Measurements from ENCODE around the gene SH3D21. TPM values are rescaled to one million over a fixed set of nuclear protein-coding genes. Genes with fewer than 3 reads are reported as not detected.

SH3D21 gene
- total RNA-seq, 8 experiments from 2014 or later: 3.7 to 14.7 (median 7.6) TPM

DNA sequence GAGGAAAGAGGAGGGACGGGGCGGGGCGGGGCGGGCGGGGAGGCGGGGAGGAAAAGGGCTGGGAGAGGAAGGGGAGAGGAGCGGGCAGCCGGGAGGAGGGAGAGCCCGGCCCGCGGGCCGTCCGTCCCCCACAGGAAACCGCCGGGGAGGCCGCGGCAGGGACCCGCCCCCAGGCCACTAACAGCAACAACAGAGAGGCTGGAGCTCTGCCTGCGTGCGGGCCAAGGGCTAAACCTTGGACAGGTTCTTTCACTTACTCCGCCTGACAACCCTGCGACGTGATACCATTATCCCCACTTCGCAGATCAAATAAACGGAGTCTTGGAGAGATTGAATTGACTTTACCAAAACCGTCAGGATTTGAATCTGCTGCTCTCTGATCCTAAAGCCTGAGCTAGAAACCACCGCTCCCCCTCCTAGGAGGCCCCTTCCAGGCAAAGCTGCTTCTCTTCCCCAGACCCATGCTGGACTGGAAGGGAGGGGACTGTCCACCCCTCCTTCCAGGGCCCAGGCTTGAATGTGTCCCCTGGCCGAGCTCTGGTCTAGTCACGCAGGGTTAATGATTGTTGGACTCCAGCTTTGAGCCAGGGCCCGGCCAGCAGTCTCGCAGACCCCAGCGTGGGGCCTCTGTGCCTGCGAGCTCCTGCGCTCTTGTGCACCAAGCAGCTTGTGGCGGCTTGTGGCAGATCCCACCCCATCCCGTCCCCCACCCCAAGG is 17.6 kb downstream of the SH3D21 start, which contains the start of gene EVA1B:
TSS of gene EVA1B (minus strand) at position 10 of the 717 bp plus-strand sequence. CDS start 608 bp downstream, outside the sequence.
- peak within 1 kb of the TSS; percentile 3 to 83 for H3K27ac ChIP-seq
- ATAC-seq (replicated peaks in 6 of 8): peak in 7 of 8 experiments; percentile 6 to 64 (median 46)
- peak within 1 kb of the TSS; percentile 30 to 54 (median 49) for H3K4me3 ChIP-seq
- WGBS, 10 experiments: 0 to 30% (median 0%) methylated on average over 1 to 8 of the region's 36 CpGs; no CpG with 5 or more reads in 3 of the 10 experiments
- peaks cover 36 to 39% of the 10 kb centered on the region in 2 donors for H3K4me1 ChIP-seq (replicated peaks in 1 of 2)
- in situ Hi-C loops (cut with MboI; ENCODE audit: low pct_unique_long_range_greater_than_20kb in 2 of 9, low sequenced_read_pairs in 9 of 9, unreplicated experiment in 9 of 9): no loop called here

DNA sequence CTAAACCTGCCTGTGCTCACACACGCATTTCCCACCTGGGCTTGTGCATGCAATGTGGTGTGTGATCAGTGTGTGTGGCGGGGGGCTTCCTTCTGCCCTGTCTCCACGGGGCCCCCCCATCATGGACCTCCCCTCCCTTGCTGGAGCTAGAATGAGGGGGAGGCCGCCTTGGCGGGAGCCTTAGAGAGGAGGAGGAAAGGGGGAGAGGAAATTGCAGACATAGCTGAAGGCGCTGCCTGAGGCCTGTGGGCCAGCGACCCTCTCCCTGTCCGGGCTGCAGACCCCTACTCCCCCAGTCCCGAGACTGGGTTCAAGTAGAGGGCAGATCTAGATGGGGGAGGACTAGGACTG is 18.2 kb downstream of the SH3D21 start:
- in situ Hi-C loops (cut with MboI; ENCODE audit: low pct_unique_long_range_greater_than_20kb in 2 of 9, low sequenced_read_pairs in 9 of 9, unreplicated experiment in 9 of 9): no loop called here
- Histone ChIP-seq H3K4me1 (replicated peaks in 1 of 2) (peaks cover 41 to 44% of the 10 kb centered on the region in 2 donors), H3K4me3 (peak overlapping the region in 4 of 5 donors; percentile 35 to 54 (median 50)), H3K27ac (peak overlapping the region in 1 of 2 donors; percentile 83)
- 3 to 26% (median 7%) methylated on average over 5 to 7 of the region's 9 CpGs; no CpG with 5 or more reads in 7 of the 10 experiments for WGBS, 10 experiments
- ATAC-seq (replicated peaks in 6 of 8): peak in 3 of 8 experiments; percentile 1 to 4 (median 4)

DNA sequence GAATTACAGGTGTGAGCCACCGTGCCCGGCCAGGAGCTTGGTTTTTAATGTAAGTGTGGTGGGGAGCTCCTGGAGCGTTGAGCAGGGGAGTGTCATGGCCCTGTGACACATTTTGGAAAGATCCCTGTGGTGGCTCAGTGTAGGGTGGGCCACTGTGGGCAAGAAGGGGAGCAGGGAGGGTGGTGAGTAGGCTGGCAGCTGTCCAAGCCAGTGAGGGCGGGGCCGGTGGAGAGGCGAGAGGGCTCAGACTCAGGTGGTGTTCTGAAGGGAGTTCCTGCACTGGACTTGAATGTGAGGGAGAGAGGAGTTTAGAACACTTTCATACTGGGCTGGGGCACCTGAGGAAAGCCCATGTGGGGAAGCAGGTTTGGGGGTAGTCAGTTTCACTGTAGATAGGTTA is 20.3 kb downstream of the SH3D21 start:
- no peak for ATAC-seq (replicated peaks in 6 of 8)
- 74 to 100% (median 87%) methylated on average over 1 to 5 of the region's 6 CpGs; no CpG with 5 or more reads in 5 of the 10 experiments for WGBS, 10 experiments
- in situ Hi-C loops (cut with MboI; ENCODE audit: low pct_unique_long_range_greater_than_20kb in 2 of 9, low sequenced_read_pairs in 9 of 9, unreplicated experiment in 9 of 9): no loop called here
- no peak overlapping the region for H3K27ac ChIP-seq
- H3K4me1 ChIP-seq (replicated peaks in 1 of 2): peaks cover 34 to 40% of the 10 kb centered on the region in 2 donors
- H3K4me3 ChIP-seq: no peak overlapping the region

DNA sequence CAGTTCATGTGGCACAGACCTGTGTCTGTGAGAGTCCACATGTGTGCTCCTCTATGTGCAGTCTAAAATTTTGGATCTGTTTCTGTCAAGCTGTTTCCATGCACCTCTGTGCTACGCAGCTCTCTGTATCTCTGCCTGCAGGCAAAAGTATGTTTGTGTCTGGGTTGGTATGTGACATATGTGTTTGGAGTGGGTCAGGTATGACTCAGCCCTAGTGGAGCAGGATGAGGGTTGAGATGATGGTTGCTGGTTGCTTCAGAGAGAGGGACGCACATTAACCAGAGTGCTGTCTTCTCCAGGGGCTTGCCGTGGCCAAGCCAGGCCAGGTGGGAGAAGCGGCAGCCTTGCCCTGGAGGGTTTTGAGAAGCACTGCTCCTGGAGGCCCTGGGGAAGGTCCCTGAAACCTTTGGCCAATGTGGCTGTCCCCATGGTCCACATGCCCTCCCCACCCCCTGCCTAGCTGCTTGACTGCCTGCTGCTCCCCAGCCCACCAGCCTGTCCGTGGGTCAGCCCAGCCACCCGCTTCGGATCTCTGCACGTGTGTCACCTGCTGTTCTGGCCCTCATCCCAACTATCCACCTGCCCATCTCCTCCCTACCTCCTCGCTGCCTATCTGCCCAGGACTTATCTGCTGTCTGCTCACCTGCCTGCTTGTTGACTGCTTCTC is 21.4 kb downstream of the SH3D21 start:
- 80 to 100% (median 94%) methylated on average over 1 to 9 of the region's 9 CpGs; no CpG with 5 or more reads in 4 of the 10 experiments for WGBS, 10 experiments

DNA sequence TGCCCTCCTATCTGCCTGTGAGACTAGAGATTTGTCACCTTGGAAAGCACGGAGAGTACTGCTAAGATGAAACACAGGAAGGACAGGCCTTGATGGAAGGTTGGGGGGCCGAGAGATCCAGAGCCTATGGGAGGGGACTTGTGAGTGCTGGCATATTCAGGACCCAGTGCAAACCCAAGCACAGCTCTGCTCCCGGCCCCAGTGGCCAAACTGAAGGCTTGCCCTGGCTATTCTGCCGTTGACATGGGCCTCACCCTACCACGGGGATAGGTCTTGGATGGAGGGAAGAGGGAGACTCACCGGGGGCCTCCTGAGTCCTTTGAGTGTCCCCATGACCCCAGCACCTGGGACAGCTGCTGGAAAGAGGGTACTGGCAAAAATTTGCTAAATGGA is 21.9 kb downstream of the SH3D21 start:
- in situ Hi-C loops (cut with MboI; ENCODE audit: low pct_unique_long_range_greater_than_20kb in 2 of 9, low sequenced_read_pairs in 9 of 9, unreplicated experiment in 9 of 9): no loop called here
- WGBS, 10 experiments: 74 to 100% (median 82%) methylated on average over 1 to 5 of the region's 6 CpGs; no CpG with 5 or more reads in 5 of the 10 experiments

More for the DNA sequence above, 21.4 kb downstream of the SH3D21 start:
- no peak overlapping the region for H3K4me3 ChIP-seq
- H3K27ac ChIP-seq: no peak overlapping the region
- in situ Hi-C loops (cut with MboI; ENCODE audit: low pct_unique_long_range_greater_than_20kb in 2 of 9, low sequenced_read_pairs in 9 of 9, unreplicated experiment in 9 of 9): no loop called here
- no peak for ATAC-seq (replicated peaks in 6 of 8)
- peaks cover 23 to 30% of the 10 kb centered on the region in 2 donors for H3K4me1 ChIP-seq (replicated peaks in 1 of 2)

DNA sequence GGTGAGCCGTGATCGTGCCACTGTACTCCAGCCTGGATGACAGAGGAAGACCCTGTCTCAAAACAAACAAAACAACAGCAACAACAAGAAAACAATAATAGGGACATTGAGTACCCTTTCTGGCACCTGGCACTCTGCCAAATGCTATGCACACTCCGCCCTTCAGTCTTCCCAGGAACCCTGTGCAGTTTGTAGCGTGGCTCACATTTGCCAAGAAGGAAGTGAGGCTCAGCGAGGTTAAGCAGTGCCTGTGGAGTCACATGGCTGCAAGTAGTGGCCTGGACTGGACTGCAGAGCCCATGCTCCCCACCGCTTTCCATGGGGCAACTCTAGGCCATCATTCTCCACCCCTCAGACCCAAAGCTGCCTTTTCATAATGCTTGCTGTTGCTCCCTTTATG is 22.5 kb downstream of the SH3D21 start:
- in situ Hi-C loops (cut with MboI; ENCODE audit: low pct_unique_long_range_greater_than_20kb in 2 of 9, low sequenced_read_pairs in 9 of 9, unreplicated experiment in 9 of 9): no loop called here
- WGBS, 10 experiments: 0 to 100% (median 77%) methylated on average over 1 to 6 of the region's 6 CpGs; no CpG with 5 or more reads in 2 of the 10 experiments
- Histone ChIP-seq H3K4me3 (no peak overlapping the region), H3K27ac (no peak overlapping the region), H3K4me1 (replicated peaks in 1 of 2) (peaks cover 19 to 28% of the 10 kb centered on the region in 2 donors)
- peak in 5 of 8 experiments; percentile 26 to 66 (median 28) for ATAC-seq (replicated peaks in 6 of 8)

More for the DNA sequence above, 21.9 kb downstream of the SH3D21 start:
- Histone ChIP-seq H3K4me3 (no peak overlapping the region), H3K27ac (no peak overlapping the region), H3K4me1 (replicated peaks in 1 of 2) (peaks cover 19 to 28% of the 10 kb centered on the region in 2 donors)
- ATAC-seq (replicated peaks in 6 of 8): no peak

DNA sequence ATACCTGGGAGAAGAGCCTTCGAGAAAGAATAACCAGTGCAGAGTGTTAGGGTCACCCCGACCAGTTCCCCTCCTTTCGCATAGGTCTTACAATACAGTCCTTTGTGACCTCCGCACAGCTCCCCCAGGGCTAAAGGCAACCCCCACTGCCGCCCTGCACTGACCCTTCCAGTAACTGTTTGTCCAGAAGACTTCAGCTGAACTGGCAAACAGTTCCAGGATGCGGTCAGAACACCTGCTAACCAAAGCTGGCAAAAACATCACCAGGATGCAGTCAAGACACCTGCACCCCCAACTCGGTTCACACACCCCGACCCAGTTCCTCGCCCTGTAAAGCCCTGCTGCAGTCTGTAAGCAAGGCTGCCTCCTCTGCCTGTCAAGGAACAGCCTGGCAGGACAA is 23.6 kb downstream of the SH3D21 start:
- Histone ChIP-seq H3K4me3 (no peak overlapping the region), H3K27ac (no peak overlapping the region), H3K4me1 (replicated peaks in 1 of 2) (peaks cover 9 to 19% of the 10 kb centered on the region in 2 donors)
- ATAC-seq (replicated peaks in 6 of 8): no peak
- in situ Hi-C loops (cut with MboI; ENCODE audit: low pct_unique_long_range_greater_than_20kb in 2 of 9, low sequenced_read_pairs in 9 of 9, unreplicated experiment in 9 of 9): no loop called here
- 86 to 100% (median 91%) methylated on average over 1 to 9 of the region's 9 CpGs; no CpG with 5 or more reads in 2 of the 10 experiments for WGBS, 10 experiments

DNA sequence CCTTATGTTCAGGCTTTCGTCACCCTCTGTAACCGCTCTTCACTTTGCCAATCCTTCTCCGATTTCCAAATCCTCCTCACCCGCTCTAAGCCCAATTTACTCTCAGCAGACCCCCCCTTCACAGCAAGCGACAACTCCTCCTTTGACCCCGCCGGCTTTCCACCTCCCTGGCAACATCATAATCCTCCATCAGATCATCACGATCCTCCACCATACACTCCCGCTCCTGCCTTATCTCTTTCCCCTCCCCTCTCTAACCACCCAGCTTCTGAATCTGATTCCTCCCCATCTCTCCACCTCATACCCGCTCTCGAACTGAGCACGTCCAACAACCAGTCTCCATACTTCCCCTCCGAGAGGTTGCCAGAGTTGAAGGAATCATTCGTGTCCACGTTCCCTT is 24.8 kb downstream of the SH3D21 start:
- H3K27ac ChIP-seq: no peak overlapping the region
- ATAC-seq (replicated peaks in 6 of 8): no peak
- no peak overlapping the region for H3K4me3 ChIP-seq
- in situ Hi-C loops (cut with MboI; ENCODE audit: low pct_unique_long_range_greater_than_20kb in 2 of 9, low sequenced_read_pairs in 9 of 9, unreplicated experiment in 9 of 9): no loop called here
- peaks cover 7 to 15% of the 10 kb centered on the region in 2 donors for H3K4me1 ChIP-seq (replicated peaks in 1 of 2)
- 90 to 100% (median 93%) methylated on average over 2 to 15 of the region's 15 CpGs for WGBS, 10 experiments

DNA sequence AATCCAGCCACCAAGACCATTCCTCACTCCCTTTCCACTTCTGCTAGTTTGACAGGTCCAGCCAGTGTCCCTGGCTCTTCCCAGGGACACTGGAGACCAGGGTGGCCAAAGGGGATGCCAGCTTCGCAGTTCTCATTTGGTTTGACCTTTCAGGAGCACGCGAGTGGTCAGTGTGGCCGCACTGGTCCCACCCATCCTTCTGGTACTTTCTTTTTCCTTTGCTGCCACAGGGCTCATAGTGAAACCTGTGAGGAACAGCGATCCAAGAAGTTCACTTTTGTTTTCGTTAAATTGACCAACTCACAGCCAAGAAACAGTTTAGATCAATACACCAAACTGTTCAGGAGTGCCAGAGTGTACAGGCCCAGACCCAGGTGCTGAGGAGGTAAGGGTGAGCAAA is 31.7 kb downstream of the SH3D21 start:
- no peaks in the 10 kb centered on the region for H3K4me1 ChIP-seq (replicated peaks in 1 of 2)
- WGBS, 10 experiments: 89 to 100% (median 100%) methylated on average over 1 to 6 of the region's 6 CpGs; no CpG with 5 or more reads in 5 of the 10 experiments
- no peak overlapping the region for H3K4me3 ChIP-seq
- in situ Hi-C loops (cut with MboI; ENCODE audit: low pct_unique_long_range_greater_than_20kb in 2 of 9, low sequenced_read_pairs in 9 of 9, unreplicated experiment in 9 of 9): no loop called here
- ATAC-seq (replicated peaks in 6 of 8): no peak
- H3K27ac ChIP-seq: no peak overlapping the region

DNA sequence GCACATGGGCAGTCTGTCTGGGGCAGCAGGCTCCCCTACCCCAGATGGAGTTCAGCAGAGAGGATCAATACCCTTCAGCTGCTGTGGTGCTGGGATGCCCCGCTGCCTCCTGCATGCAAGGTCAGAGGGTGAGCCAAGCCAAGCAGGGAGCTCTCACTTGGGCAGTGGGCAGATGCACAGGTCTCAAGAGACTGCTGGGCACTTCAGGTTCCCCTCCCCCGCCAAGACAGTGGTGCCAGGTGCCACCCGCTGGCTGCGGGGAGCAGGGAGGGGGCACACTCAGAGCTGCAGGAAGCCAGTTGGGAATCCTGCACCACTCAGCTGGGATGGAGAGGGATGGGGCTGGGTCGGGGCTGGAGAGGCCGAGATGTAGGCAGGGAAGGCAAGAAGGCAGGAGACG is 33.0 kb downstream of the SH3D21 start:
- peak in 3 of 8 experiments; percentile 6 to 17 (median 8) for ATAC-seq (replicated peaks in 6 of 8)
- Histone ChIP-seq H3K4me1 (replicated peaks in 1 of 2) (no peaks in the 10 kb centered on the region), H3K4me3 (no peak overlapping the region), H3K27ac (no peak overlapping the region)
- WGBS, 10 experiments: 80 to 100% (median 90%) methylated on average over 1 to 4 of the region's 7 CpGs; no CpG with 5 or more reads in 6 of the 10 experiments
- in situ Hi-C loops (cut with MboI; ENCODE audit: low pct_unique_long_range_greater_than_20kb in 2 of 9, low sequenced_read_pairs in 9 of 9, unreplicated experiment in 9 of 9): no loop called here

DNA sequence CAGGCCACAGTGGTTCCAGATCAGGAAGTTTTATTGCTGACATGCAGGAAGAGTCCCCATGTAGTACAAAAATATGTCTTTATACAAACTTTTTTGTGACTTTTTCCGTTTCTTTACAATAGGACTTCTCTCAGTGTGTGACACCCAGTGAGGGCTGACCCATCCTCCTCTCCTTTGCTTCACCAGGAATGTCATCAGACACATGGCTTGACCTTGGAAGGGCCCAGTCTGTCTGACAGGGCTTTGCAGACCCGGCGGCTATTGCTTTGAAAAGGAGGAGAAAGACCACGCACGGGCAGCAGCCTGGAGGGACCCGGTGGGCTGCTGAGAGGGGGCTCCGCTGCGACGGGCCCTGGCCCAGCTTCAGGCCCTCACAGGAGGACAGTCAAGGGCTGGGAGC is 33.4 kb downstream of the SH3D21 start:
- Histone ChIP-seq H3K4me3 (no peak overlapping the region), H3K4me1 (replicated peaks in 1 of 2) (no peaks in the 10 kb centered on the region), H3K27ac (no peak overlapping the region)
- in situ Hi-C loops (cut with MboI; ENCODE audit: low pct_unique_long_range_greater_than_20kb in 2 of 9, low sequenced_read_pairs in 9 of 9, unreplicated experiment in 9 of 9): no loop called here
- no peak for ATAC-seq (replicated peaks in 6 of 8)
- 53 to 75% (median 70%) methylated on average over 2 to 3 of the region's 9 CpGs; no CpG with 5 or more reads in 7 of the 10 experiments for WGBS, 10 experiments

DNA sequence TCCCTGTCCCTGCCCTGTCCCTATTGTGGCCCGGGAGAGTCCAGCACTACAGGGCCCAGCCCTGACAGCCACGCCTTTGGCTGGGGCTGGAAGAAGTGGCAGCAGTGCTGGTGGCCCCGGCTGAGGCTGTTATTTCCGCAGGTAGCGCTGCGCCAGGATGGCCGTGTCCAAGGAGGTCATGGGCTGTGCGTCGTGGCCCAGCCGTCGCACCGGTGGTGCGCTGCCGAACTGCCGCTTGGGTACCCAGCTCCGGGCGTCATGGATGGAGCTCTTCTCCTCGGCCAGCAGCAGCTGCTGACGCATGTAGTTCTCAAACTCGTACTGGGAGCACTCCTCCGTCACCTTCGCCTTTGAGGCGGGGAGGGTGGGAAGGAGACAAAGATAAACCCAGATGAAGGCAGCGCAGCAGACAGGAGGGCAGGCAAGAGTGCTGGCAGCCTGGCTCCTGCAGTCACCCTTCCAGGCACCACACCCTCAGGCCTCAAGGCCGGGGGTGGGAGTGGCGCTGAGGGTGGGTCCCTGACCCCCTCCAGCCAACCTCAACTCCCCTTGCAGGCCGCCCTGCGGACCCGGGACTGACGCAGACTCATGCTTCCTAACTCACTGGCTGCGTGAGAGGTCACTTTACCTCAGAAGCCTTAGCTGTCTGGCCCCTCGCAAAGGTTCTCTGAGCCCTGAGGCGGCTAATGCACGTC is 35.6 kb downstream of the SH3D21 start:
- in situ Hi-C loops (cut with MboI; ENCODE audit: low pct_unique_long_range_greater_than_20kb in 2 of 9, low sequenced_read_pairs in 9 of 9, unreplicated experiment in 9 of 9): no loop called here
- WGBS, 10 experiments: 63 to 93% (median 88%) methylated on average over 1 to 20 of the region's 34 CpGs; no CpG with 5 or more reads in 4 of the 10 experiments
- H3K4me1 ChIP-seq (replicated peaks in 1 of 2): no peaks in the 10 kb centered on the region
- no peak overlapping the region for H3K4me3 ChIP-seq
- peak in 6 of 8 experiments; percentile 1 to 19 (median 11) for ATAC-seq (replicated peaks in 6 of 8)
- no peak overlapping the region for H3K27ac ChIP-seq
